Activated gamma-delta T cell (primary cell): Measurements from ENCODE around the gene URAD.

Source experiments
- DNase-seq: peaks from one replicate; lab custom pipeline; 2025; lab: John Stamatoyannopoulos, UW

Gene URAD

GRCh38 chr13:28000567-28000966 lies 12.1 kb upstream of the URAD start:
- DNase-seq = no peak

GRCh38 chr13:27997904-27998522 lies 9.5 kb upstream of the URAD start:
- DNase-seq = no peak

GRCh38 chr13:27991881-27992280 lies 3.4 kb upstream of the URAD start:
- no peak for DNase-seq

GRCh38 chr13:27985600-27985999 lies 2.9 kb downstream of the URAD start:
- DNase-seq = no peak

GRCh38 chr13:27982361-27982760 lies 6.1 kb downstream of the URAD start:
- no peak for DNase-seq

- no peak for DNase-seq
These were observed 7.3 kb downstream of the URAD start for GRCh38 chr13:27981006-27981708.

- DNase-seq = no peak
These were observed 8.1 kb downstream of the URAD start for GRCh38 chr13:27980280-27980998.

GRCh38 chr13:27979765-27980279 lies 8.7 kb downstream of the URAD start:
- DNase-seq = no peak

GRCh38 chr13:27979001-27979643 lies 9.4 kb downstream of the URAD start:
- DNase-seq = no peak

- DNase-seq = no peak
These were observed 10.1 kb downstream of the URAD start for GRCh38 chr13:27978301-27978968.

GRCh38 chr13:27977476-27978300 lies 10.8 kb downstream of the URAD start:
- DNase-seq = no peak

GRCh38 chr13:27976362-27977091 lies 12.0 kb downstream of the URAD start:
- no peak for DNase-seq

- DNase-seq = no peak
These were observed 12.7 kb downstream of the URAD start for GRCh38 chr13:27975564-27976361.

GRCh38 chr13:27973961-27974662 lies 14.4 kb downstream of the URAD start:
- DNase-seq = no peak

- no peak for DNase-seq
These were observed 15.2 kb downstream of the URAD start for GRCh38 chr13:27973291-27973690.

- no peak for DNase-seq
These were observed 16.0 kb downstream of the URAD start for GRCh38 chr13:27972478-27972820.

- no peak for DNase-seq
These were observed 16.6 kb downstream of the URAD start for GRCh38 chr13:27971776-27972477.

GRCh38 chr13:27971236-27971645 lies 17.3 kb downstream of the URAD start:
- no peak for DNase-seq
